ENCODE results near the gene ZBTB40. TPM values are rescaled to one million over a fixed set of nuclear protein-coding genes. Genes with fewer than 3 reads are reported as not detected.
A peak's percentile ranks its signal among the peaks of the same experiment; 100 is the strongest.

Gene ZBTB40
- total and polyA plus RNA-seq, 4 donors = 6.6 to 19.3 (median 12.0) TPM

DNA sequence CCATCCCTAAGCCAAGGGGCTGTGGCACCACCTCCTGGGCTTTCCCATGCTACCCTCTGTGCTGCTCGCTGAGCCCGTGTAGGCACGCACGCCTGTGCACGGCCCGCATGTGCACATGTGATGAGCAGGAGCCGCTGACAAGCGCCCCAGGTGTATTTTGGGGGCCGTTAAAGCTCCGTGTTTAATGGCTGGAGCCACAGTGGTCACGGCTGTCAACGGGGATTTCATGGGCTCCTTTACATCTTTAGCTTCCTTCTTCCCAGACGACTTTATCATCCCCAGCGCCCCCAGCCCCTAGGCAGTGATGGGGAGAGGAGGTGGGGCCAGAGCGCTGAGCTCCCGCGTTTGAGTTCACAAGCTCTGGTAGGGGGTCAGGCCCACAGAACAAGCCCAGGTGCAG, 99.9 kb downstream of the ZBTB40 start:
- DNase-seq (no peak), ATAC-seq (ENCODE audit: insufficient read depth, low FRiP score) (no peak)
- Histone ChIP-seq H3K27ac (ENCODE audit: low read depth in 1 of 2, low read length in 1 of 2) (no peak overlapping the region), H3K27me3 (ENCODE audit: control insufficient read depth in 3 of 3, insufficient read depth in 3 of 3, low read length in 2 of 3) (peaks cover 0 to 25% (median 15%) of the 10 kb centered on the region in 3 donors), H3K4me3 (no peak overlapping the region), H3K9ac (ENCODE audit: insufficient read depth in 1 of 2, low read length in 2 of 2) (no peak overlapping the region), H3K36me3 (ENCODE audit: control insufficient read depth in 4 of 4, insufficient read depth in 4 of 4, low read length in 4 of 4) (no peaks in the 10 kb centered on the region), H3K4me1 (ENCODE audit: control insufficient read depth in 5 of 5, insufficient read depth in 5 of 5, low read length in 5 of 5) (peaks cover 0 to 10% (median 0%) of the 10 kb centered on the region in 5 donors), H3K9me3 (ENCODE audit: control insufficient read depth in 4 of 4, insufficient read depth in 3 of 4, low read length in 3 of 4) (no peaks in the 10 kb centered on the region)
- no peak for TF ChIP-seq CTCF (IDR thresholded peaks at IDR 0.05; ENCODE audit: control extremely low read depth, extremely low read depth)
- WGBS, 2 donors = 69 to 77% methylated on average over 17 of the region's 17 CpGs

DNA sequence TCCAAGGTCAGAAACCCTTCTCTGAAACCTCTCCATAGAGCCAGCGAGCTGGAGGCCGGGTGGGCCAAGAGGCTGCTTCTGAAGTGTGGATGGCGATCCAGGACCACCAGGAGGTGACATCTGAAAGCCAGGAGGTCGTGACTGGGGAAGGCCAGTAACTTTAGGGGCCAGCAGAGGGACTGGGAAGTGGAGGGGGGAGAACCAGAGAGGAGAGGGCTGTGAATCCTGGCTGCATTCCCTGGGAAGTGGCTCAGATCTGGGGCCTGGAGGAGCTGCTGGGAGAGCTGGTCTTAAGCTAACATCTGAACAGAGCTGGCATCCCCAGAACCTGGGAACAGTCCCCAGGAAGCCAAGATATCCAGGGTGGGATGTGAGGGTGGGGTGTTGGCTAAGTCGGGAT, 100.4 kb downstream of the ZBTB40 start:
- peaks cover 0 to 14% (median 0%) of the 10 kb centered on the region in 5 donors for H3K4me1 ChIP-seq (ENCODE audit: control insufficient read depth in 5 of 5, insufficient read depth in 5 of 5, low read length in 5 of 5)
- no peak for TF ChIP-seq CTCF (IDR thresholded peaks at IDR 0.05; ENCODE audit: control extremely low read depth, extremely low read depth)
- no peaks in the 10 kb centered on the region for H3K9me3 ChIP-seq (ENCODE audit: control insufficient read depth in 4 of 4, insufficient read depth in 3 of 4, low read length in 3 of 4)
- ATAC-seq (ENCODE audit: insufficient read depth, low FRiP score) (no peak), DNase-seq (peak in 1 of 3 donors; percentile 34)
- no peak overlapping the region for H3K27ac ChIP-seq (ENCODE audit: low read depth in 1 of 2, low read length in 1 of 2)
- 46 to 57% methylated on average over 5 of the region's 5 CpGs for WGBS, 2 donors
- no peak overlapping the region for H3K4me3 ChIP-seq
- no peaks in the 10 kb centered on the region for H3K36me3 ChIP-seq (ENCODE audit: control insufficient read depth in 4 of 4, insufficient read depth in 4 of 4, low read length in 4 of 4)
- no peak overlapping the region for H3K9ac ChIP-seq (ENCODE audit: insufficient read depth in 1 of 2, low read length in 2 of 2)
- H3K27me3 ChIP-seq (ENCODE audit: control insufficient read depth in 3 of 3, insufficient read depth in 3 of 3, low read length in 2 of 3) = peaks cover 0 to 22% (median 13%) of the 10 kb centered on the region in 3 donors

DNA sequence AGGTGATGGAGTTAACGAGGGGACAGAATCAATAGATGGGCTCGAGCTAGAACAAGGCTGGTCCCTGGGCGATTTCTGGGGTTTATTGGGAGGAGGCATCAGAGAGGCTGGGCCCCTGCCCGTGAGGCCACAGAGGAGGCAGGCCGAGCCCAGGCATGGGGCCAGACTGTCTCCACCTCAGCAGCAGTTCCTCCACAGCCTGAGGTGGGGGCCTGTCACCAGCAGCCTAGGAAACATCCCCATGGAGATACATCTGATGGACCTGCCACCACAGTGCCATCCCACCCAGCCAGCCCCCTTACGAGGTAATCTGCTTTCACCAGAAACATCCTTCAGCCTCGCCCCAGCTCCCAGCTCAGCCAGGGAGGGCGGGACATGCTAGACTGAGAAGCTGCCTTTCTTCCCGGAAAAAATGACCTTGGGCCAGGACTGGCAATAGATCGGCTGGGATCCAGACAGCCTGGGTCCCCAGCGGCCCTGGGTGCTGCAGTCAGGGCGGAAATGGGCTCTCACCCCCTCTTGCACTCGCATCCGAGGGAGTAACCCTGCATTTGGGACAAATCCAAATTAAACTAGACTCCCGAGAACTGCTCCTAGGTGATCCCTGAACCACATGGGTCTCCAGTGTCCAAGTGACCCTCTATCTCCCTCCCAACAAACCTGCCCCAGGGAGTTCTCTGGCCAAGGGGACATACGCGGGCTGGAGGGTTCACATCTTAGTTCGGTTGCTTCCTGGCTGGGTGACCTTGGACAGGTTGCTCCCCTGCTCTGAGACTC, 101.6 kb downstream of the ZBTB40 start:
- Histone ChIP-seq H3K27me3 (ENCODE audit: control insufficient read depth in 3 of 3, insufficient read depth in 3 of 3, low read length in 2 of 3) (peaks cover 0 to 9% (median 4%) of the 10 kb centered on the region in 3 donors), H3K4me3 (no peak overlapping the region), H3K9ac (ENCODE audit: insufficient read depth in 1 of 2, low read length in 2 of 2) (no peak overlapping the region), H3K27ac (ENCODE audit: low read depth in 1 of 2, low read length in 1 of 2) (no peak overlapping the region), H3K36me3 (ENCODE audit: control insufficient read depth in 4 of 4, insufficient read depth in 4 of 4, low read length in 4 of 4) (no peaks in the 10 kb centered on the region), H3K4me1 (ENCODE audit: control insufficient read depth in 5 of 5, insufficient read depth in 5 of 5, low read length in 5 of 5) (peaks cover 0 to 16% (median 0%) of the 10 kb centered on the region in 5 donors), H3K9me3 (ENCODE audit: control insufficient read depth in 4 of 4, insufficient read depth in 3 of 4, low read length in 3 of 4) (peaks cover 0 to 3% (median 0%) of the 10 kb centered on the region in 4 donors)
- ATAC-seq (ENCODE audit: insufficient read depth, low FRiP score) (no peak), DNase-seq (no peak)
- 61 to 70% methylated on average over 18 of the region's 18 CpGs for WGBS, 2 donors
- no peak for TF ChIP-seq CTCF (IDR thresholded peaks at IDR 0.05; ENCODE audit: control extremely low read depth, extremely low read depth)

Data from lung (tissue), 12 donors.